DMS53 treated with DMSO at 0.1 percent for 48 hours (cell line): Measurements from ENCODE around the gene RNF123.

ENCODE experiments used
- DNase-seq: peaks from one replicate; lab custom pipeline; 2025; ENCODE audit not compliant: unreplicated experiment; lab: John Stamatoyannopoulos, UW

RNF123 gene

DNA sequence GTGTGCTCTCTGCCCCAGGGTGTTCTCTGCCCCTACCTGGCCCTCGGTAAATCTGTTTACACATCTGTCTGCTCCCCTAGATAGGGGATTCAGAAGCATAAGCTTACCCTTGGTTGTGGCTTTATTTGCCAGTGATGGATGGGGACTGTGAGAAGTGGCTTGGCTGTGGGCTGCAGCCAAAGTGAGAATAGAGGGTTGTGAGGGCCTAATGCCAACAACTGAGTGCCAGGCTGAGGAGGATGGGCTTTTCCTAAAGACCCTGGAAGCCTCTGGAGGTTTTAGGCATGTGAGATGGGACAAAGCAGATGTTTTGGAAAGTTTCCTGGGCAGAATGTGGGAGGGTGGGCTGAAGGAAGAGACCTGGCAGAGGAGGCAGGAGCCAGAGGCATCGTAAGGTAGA, 30.6 kb upstream of the RNF123 start:
- no peak for DNase-seq

DNA sequence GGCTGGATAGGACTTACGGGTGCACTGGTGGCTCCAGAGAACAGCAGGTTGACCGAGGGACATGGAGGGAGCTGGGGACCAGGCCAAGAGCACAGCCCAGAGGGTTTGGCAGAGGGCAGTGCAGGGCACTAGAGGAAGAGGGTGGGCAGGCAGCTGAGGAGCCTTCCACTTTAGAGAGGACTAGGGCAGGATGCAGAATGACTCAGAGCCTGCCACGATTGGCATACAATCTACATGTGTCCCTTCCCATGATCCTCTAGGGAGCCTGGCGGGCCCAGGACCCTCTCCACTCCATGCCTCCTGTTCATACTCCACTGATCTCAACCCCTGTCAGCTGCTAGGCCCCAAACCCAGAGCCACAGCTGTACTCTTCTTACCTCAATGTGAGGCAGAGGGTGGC, 29.6 kb upstream of the RNF123 start:
- no peak for DNase-seq

GRCh38 chr3:49661281-49661680, 28.1 kb upstream of the RNF123 start:
- no peak for DNase-seq

DNA sequence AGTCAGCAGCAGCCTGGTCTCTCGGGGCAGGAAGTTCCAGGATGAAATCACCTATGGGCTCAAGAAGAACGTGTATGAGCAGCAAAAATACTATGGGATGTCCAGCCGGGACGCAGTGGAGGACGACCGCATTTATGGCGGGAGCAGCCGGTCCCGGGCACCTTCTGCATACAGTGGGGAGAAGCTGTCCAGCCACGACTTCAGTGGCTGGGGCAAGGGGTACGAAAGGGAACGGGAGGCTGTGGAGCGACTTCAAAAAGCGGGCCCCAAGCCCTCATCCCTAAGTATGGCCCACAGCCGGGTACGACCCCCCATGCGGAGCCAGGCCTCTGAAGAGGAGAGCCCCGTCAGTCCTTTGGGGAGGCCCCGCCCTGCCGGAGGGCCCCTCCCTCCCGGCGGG, 27.3 kb upstream of the RNF123 start:
- no peak for DNase-seq

GRCh38 chr3:49662720-49663413, 26.5 kb upstream of the RNF123 start:
- no peak for DNase-seq

DNA sequence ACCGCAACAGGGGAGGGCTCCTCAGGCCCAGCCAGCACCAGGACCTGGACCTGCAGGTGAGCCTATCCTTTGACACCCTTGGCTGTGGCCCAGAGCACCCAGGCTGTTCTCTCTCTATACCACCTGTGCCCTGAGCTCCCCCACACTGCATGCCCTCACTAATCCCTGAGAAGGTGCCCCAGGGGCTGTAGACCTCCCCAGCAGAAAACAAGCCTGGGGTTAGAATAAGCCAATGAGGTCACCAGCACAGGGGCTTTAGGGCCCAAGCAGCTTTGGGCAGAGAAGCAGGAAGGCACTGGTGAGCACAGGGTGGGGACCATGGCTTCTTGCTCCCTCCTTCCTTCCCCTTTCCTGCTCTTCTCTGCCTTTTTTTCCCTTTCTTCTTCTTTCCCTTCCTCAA, 25.5 kb upstream of the RNF123 start:
- DNase-seq = no peak

GRCh38 chr3:49664300-49664699, 25.1 kb upstream of the RNF123 start:
- no peak for DNase-seq

- DNase-seq = no peak
These were observed 23.4 kb upstream of the RNF123 start for GRCh38 chr3:49665822-49666519.

DNA sequence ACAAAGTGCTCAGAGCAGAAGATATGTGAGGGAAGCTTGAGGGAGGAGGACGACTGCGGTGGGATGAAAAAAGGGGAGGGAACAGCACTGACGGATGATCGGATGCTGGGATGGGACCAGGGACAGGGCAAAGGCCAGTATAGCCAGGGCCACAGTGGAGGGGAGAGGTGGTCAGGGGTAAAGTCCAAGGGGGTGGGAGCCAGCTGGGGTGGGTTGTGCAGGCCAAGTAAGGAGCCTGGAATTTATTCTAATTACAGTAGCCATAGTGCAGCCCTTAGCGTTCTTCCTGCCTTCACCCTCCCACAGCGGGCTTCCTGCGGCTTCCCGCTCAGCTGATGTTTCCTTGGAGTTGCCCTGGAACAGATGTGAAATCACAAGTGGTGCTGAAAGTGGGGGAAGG, 22.8 kb upstream of the RNF123 start:
- no peak for DNase-seq

DNA sequence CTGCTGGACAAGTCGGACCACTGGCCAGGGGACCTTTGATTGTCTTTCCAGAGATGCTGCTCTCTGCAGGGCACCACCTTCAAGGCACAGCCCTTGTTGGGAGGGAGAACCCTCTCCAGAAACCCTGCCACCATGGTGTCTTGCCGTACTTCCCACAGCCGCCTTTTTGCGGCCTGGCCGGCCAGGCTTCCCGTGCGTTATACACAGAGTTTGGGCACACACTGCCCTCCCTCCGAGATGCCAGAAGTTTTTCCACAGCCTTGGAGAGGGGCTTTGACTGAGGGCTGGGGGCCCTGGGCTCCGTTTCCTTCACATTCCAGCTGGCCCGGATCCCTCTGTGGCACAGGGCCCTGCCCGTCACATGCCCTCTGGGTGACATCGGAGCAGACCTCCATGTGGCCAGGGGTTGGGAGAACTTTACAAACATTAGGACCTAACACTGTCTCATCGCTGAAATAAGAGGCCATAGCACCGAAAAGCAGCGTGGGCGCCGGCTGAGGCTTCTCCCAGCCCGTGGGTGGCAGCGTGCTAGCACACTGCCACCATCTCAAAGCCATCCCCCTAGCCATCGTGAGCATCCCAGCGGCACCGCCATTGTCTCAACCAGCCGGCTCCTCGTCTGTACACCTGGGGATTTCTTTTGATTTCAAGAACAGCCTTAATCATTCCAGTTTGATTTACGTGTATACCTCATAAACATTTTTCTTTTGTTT, 21.5 kb upstream of the RNF123 start:
- DNase-seq = no peak

DNA sequence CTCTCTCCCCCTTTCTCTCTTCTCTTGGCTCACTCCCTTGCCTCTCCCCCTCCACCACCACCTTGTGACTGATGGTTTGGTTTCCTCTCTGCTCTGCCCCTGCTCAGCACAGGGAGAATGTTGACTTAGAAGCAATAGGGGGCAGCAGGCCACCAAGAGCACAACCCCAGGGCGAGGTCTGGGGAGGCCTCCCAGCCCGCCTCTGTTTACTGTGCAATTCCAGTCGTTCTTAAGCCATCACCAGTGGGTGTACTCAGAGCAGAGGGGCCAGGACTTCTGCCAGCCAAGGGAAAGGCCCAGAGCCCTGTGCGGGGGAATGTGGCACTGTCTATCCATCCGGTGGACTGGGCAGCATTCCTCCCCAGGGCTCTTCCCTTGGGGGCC, 21.0 kb upstream of the RNF123 start:
- no peak for DNase-seq

DNA sequence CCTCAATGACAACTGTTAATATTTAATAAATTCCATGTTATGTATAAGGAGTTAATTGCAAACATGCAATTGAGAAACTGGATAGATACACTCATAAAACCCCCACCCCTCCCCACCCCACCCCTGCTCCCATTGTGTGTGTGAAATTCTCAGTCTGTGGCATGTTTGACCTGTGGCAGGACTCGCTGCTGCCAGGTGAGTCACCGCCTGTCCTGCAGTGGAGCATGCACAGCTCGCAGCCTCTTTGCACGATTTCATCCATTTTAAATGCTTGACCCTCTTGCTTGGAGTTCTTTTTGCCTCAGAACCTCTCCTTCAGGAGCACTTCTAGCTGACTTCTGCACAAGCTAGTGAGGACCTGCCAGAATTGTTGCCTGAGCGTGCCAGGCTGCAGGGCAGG, 20.5 kb upstream of the RNF123 start:
- DNase-seq = no peak

GRCh38 chr3:49669352-49669751, 20.0 kb upstream of the RNF123 start:
- DNase-seq = no peak

DNA sequence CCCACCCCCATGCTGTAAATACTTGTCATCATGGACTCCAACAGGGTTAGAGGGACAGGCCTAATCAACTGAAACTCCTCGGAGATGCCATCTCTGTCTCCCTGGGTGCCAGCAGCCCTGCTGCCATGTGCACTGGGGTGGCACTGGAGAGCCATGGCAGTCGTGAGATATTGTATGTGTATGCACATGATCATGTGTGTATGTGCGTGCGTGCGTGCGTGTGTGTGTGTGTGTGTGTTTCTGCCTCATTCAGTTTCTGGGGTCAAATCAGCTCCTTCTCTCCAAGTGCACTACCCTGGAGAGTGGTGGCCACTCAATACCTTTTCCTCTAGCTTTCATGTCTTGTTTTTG, 18.4 kb upstream of the RNF123 start:
- no peak for DNase-seq

- DNase-seq = no peak
These were observed 17.8 kb upstream of the RNF123 start for GRCh38 chr3:49671291-49672288.

- no peak for DNase-seq
These were observed 16.1 kb upstream of the RNF123 start for GRCh38 chr3:49673121-49673714.

- no peak for DNase-seq
These were observed 15.5 kb upstream of the RNF123 start, which contains the start of gene APEH for GRCh38 chr3:49673715-49674496. APEH (plus strand) TSS chr3:49674351; CDS start chr3:49674402, 51 bp downstream.

GRCh38 chr3:49674497-49674983, 14.8 kb upstream of the RNF123 start:
- no peak for DNase-seq

GRCh38 chr3:49675912-49676311, 13.4 kb upstream of the RNF123 start:
- DNase-seq = no peak
